Measurements from ENCODE around the gene MED16.

Gene MED16

DNA sequence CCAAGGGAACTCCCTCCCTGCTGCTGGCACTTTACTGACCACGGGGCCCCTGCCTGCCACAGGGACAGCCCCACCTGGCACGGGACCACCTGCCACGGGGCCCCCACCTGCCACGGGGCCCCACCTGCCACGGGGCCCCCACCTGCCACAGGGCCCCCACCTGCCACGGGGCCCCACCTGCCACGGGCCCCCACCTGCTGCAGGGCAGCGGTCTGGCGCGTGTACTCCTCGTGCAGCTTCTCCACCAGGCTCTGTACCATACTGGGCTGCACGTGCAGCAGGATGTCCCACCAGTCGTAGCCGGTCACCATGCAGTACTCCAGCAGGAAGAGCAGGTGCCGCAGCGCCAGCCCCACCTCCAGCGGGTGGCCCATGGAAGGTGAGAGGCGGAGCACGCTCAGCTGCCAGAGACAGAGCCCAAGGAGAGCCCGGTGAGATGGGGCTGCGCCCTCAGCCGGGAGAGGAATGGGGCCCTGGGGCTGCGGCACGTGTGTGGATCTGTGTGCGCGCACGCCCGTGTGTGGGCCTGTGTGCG lies 16.1 kb downstream of the MED16 start:
- TF ChIP-seq, protein P1, sequence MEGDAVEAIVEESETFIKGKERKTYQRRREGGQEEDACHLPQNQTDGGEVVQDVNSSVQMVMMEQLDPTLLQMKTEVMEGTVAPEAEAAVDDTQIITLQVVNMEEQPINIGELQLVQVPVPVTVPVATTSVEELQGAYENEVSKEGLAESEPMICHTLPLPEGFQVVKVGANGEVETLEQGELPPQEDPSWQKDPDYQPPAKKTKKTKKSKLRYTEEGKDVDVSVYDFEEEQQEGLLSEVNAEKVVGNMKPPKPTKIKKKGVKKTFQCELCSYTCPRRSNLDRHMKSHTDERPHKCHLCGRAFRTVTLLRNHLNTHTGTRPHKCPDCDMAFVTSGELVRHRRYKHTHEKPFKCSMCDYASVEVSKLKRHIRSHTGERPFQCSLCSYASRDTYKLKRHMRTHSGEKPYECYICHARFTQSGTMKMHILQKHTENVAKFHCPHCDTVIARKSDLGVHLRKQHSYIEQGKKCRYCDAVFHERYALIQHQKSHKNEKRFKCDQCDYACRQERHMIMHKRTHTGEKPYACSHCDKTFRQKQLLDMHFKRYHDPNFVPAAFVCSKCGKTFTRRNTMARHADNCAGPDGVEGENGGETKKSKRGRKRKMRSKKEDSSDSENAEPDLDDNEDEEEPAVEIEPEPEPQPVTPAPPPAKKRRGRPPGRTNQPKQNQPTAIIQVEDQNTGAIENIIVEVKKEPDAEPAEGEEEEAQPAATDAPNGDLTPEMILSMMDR (IDR thresholded peaks at IDR 0.05; ENCODE audit: low read depth, low read length) = no peak
- TF ChIP-seq, protein P2, sequence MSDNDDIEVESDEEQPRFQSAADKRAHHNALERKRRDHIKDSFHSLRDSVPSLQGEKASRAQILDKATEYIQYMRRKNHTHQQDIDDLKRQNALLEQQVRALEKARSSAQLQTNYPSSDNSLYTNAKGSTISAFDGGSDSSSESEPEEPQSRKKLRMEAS (IDR thresholded peaks at IDR 0.05; ENCODE audit: low read depth, low read length) = no peak
- TF ChIP-seq MYC (IDR thresholded peaks at IDR 0.05; ENCODE audit: low read depth, low read length) (no peak), POLR2A (IDR thresholded peaks at IDR 0.05; ENCODE audit: extremely low read depth, insufficient read length) (no peak)
- no peak overlapping the region for H3K4me3 ChIP-seq (ENCODE audit: low read depth, low read length)
- no peak for DNase-seq (ENCODE audit: low read depth)

DNA sequence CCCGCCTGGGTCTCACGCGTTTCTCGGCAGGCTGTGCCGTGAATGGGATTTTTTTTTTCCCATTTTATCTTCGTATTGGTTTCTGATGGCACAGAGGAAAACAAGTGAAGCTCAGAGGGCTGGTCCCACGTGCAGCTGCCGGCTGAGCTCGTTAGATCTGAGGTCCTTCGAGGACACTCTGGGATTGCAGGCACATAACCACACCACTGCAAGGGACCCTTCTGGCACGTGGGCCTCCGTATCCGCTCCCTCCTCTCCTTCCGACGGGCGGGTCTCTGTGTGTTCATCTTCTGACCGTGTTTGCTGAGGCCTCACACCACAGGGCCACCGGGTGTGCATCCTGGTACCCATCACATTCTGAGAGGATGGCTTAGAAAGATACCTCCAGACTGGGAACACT lies 16.9 kb downstream of the MED16 start:
- TF ChIP-seq, protein P1 (IDR thresholded peaks at IDR 0.05; ENCODE audit: low read depth, low read length) = no peak
- TF ChIP-seq, protein P2 (IDR thresholded peaks at IDR 0.05; ENCODE audit: low read depth, low read length) = no peak
- TF ChIP-seq POLR2A (IDR thresholded peaks at IDR 0.05; ENCODE audit: extremely low read depth, insufficient read length) (no peak), MYC (IDR thresholded peaks at IDR 0.05; ENCODE audit: low read depth, low read length) (no peak)
- H3K4me3 ChIP-seq (ENCODE audit: low read depth, low read length) = no peak overlapping the region
- no peak for DNase-seq (ENCODE audit: low read depth)

DNA sequence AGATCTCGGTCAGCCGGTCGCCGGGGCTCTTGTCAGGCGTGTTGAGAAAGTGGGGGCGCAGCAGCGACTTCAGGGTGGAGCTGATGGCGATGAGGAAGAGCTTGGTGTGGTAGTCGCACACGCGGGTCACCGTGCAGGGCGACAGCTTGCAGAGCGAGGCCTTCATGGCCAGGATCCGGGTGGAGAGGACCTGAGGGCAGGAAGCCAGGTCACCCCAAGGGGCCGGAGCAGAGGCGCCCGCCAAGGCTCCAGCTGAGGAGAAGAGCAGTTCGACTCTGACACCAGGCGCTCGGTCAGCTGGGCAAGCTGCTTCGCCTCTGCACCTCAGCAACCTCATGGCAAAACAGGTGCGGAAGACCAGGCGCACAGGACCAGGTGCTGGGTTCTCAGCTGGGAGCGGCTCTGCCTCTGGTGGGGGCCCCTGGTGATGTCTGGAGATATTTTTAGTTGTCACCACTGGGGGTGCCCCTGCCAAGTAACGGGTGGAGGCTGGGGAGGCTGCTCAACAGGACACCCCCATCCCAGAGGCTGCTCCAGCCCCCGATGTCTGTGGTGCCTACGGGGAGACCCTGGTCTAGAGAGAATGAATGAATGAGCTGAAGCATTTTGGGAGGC lies 17.6 kb downstream of the MED16 start:
- DNase-seq (ENCODE audit: low read depth) = no peak
- no peak overlapping the region for H3K4me3 ChIP-seq (ENCODE audit: low read depth, low read length)
- TF ChIP-seq, protein P2 (IDR thresholded peaks at IDR 0.05; ENCODE audit: low read depth, low read length) = no peak
- TF ChIP-seq, protein P1 (IDR thresholded peaks at IDR 0.05; ENCODE audit: low read depth, low read length) = no peak
- no peak for TF ChIP-seq MYC (IDR thresholded peaks at IDR 0.05; ENCODE audit: low read depth, low read length)
- no peak for TF ChIP-seq POLR2A (IDR thresholded peaks at IDR 0.05; ENCODE audit: extremely low read depth, insufficient read length)

DNA sequence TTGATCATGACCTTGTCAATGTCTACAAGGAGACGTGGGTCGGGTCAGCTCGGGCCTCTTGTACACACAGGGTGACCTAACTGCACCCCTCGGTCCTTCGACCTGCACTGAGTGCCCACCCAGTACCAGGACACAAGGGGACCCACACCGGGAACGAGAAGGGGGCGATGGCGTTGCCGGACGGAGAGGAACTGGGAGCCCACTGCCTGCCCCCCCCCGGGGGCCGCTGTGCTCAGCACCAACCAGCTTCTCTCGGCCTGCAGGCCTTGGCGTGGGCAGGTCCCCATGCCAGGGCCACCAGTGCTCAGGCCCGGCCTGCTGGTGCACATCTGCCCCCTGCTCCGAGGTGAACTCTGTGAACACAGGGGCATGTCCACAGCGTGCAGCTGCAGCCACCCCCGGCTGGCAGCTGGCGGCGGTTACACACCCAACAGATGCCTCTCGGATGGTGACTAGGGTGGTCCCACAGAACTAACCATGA lies 19.4 kb downstream of the MED16 start:
- H3K4me3 ChIP-seq (ENCODE audit: low read depth, low read length) = no peak overlapping the region
- TF ChIP-seq MYC (IDR thresholded peaks at IDR 0.05; ENCODE audit: low read depth, low read length) = no peak
- TF ChIP-seq, protein P2 (IDR thresholded peaks at IDR 0.05; ENCODE audit: low read depth, low read length) = no peak
- TF ChIP-seq, protein P1 (IDR thresholded peaks at IDR 0.05; ENCODE audit: low read depth, low read length) = no peak
- TF ChIP-seq POLR2A (IDR thresholded peaks at IDR 0.05; ENCODE audit: extremely low read depth, insufficient read length) = no peak
- no peak for DNase-seq (ENCODE audit: low read depth)

DNA sequence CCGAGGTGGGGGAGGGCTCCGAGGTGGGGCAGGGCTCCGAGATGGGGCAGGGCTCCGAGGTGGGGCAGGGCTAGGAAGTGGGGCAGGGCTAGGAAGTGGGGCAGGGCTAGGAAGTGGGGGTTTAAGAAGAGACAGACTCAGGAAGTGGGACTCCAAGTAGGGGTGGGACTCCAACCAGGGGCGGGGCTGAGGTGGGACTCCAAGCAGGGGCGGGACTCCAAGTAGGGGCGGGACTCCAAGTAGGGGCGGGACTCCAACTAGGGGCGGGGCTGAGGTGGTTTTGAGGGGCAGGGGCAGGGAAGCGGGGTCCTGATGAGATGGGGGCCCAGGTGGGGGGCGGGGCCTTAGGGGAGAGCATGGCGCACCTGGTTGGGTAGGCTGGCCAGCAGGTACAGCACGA lies 19.9 kb downstream of the MED16 start:
- DNase-seq (ENCODE audit: low read depth) = peak; percentile 68
- H3K4me3 ChIP-seq (ENCODE audit: low read depth, low read length) = no peak overlapping the region
- TF ChIP-seq MYC (IDR thresholded peaks at IDR 0.05; ENCODE audit: low read depth, low read length) (no peak), POLR2A (IDR thresholded peaks at IDR 0.05; ENCODE audit: extremely low read depth, insufficient read length) (no peak)
- TF ChIP-seq, protein P2 (IDR thresholded peaks at IDR 0.05; ENCODE audit: low read depth, low read length) = no peak
- TF ChIP-seq, protein P1 (IDR thresholded peaks at IDR 0.05; ENCODE audit: low read depth, low read length) = no peak

Data from NB4 (cell line).